CD4-positive, CD25-positive, alpha-beta regulatory T cell (primary cell): ENCODE measurements around the gene EDN2. TPM values are rescaled to one million over a fixed set of nuclear protein-coding genes. Genes with fewer than 3 reads are reported as not detected.
A peak's percentile ranks its signal among the peaks of the same experiment; 100 is the strongest.

Source experiments
- ATAC-seq, 2 donors: fragments of 150-1000 bp; cut with Tn5 transposase; one replicate each; pipeline ENCODE4 v1.10.0; 2021; ENCODE audit warnings: low read depth in 2 of 2, moderate number of reproducible peaks in 2 of 2, moderate library complexity in 1 of 2
- DNase-seq, 3 donors: peaks; one replicate each; pipeline versions ENCODE4 v3.0.0 to v3.0.0-alpha.2; 2012 to 2022; ENCODE audit warnings: mixed read lengths in 1 of 3
- H3K27ac ChIP-seq: one replicate; pipeline ENCODE4 v1.7.0; 2013; ENCODE audit warnings: mild to moderate bottlenecking, low read length; ENCODE audit not compliant: insufficient read depth, poor library complexity, severe bottlenecking
- H3K27me3 ChIP-seq: one replicate; pipeline ENCODE4 v1.7.0; 2013; ENCODE audit warnings: low read length; ENCODE audit not compliant: control insufficient read depth, insufficient read depth
- H3K36me3 ChIP-seq: one replicate; pipeline ENCODE4 v1.7.0; 2013; ENCODE audit warnings: mild to moderate bottlenecking, low read length, moderate library complexity; ENCODE audit not compliant: control insufficient read depth, insufficient read depth
- H3K4me1 ChIP-seq: 2 replicates; pipeline ENCODE4 v1.7.0; 2013; ENCODE audit warnings: mild to moderate bottlenecking, low read length; ENCODE audit not compliant: insufficient read depth, control insufficient read depth, poor library complexity, severe bottlenecking
- H3K4me3 ChIP-seq: one replicate; pipeline ENCODE4 v1.7.0; 2013; ENCODE audit warnings: low read depth, mild to moderate bottlenecking, low read length, moderate library complexity
- H3K9me3 ChIP-seq, 2 experiments: 1 replicate in 1 of 2; 2 replicates in 1 of 2; pipeline ENCODE4 v1.7.0; 2013; ENCODE audit warnings: low read length in 2 of 2, mild to moderate bottlenecking in 1 of 2, moderate library complexity in 1 of 2; ENCODE audit not compliant: control insufficient read depth in 2 of 2
- H3K27ac Mint-ChIP-seq, 3 donors: one replicate each; pipeline ENCODE4 v1.8.0; 2020 to 2022; ENCODE audit warnings: mild to moderate bottlenecking in 3 of 3, mixed read lengths in 3 of 3, moderate library complexity in 2 of 3
- H3K27me3 Mint-ChIP-seq: one replicate; pipeline ENCODE4 v1.8.0; 2022; ENCODE audit warnings: mild to moderate bottlenecking, mixed read lengths
- H3K36me3 Mint-ChIP-seq: one replicate; pipeline ENCODE4 v1.8.0; 2020; ENCODE audit warnings: mixed read lengths
- H3K4me1 Mint-ChIP-seq, 4 donors: one replicate each; pipeline ENCODE4 v1.8.0; 2020 to 2022; ENCODE audit warnings: mixed read lengths in 4 of 4, mild to moderate bottlenecking in 1 of 4
- H3K4me3 Mint-ChIP-seq, 4 donors: one replicate each; pipeline ENCODE4 v1.8.0; 2020 to 2022; ENCODE audit warnings: mild to moderate bottlenecking in 4 of 4, mixed read lengths in 4 of 4, moderate library complexity in 3 of 4
- H3K9me3 Mint-ChIP-seq, 7 donors: one replicate each; pipeline ENCODE4 v1.8.0; 2020 to 2022; ENCODE audit warnings: mixed read lengths in 7 of 7, mild to moderate bottlenecking in 3 of 7, moderate library complexity in 2 of 7
- polyA plus RNA-seq, 4 donors: library from polyadenylated mRNA; unstranded; fragments of 300-500 nt; fragmentation: Illumina TruSeq; gene quantifications; one replicate each; pipeline ENCODE4 v1.2.3, GENCODE V29; 2021
- total RNA-seq: library from RNA; stranded (reverse); gene quantifications from one replicate; pipeline ENCODE4 v1.2.3, GENCODE V29; 2022

The EDN2 gene
- total and polyA plus RNA-seq, 5 donors from 2014 or later, result 0.52 TPM; not detected in 4

DNA sequence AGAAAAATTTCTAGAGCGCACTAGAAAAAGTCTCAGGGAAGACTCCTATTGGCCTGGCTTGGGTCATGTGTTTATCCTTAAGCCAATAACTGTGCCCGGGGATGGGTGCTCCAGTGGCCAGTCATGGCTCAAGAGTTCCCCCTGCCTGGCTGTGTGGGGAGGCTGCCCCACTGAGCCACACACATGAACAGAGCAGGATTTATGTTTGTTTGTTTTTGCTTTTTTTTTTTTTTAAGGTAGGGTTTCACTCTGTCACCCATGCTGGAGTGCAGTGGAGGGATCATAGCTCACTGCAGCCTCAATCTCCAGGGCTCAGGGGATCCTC, 21.8 kb downstream of the EDN2 start:
- H3K27me3 Mint-ChIP-seq, result peaks cover 17% of the 10 kb centered on the region
- no peak for ATAC-seq
- Histone ChIP-seq H3K4me1 (no peaks in the 10 kb centered on the region), H3K27ac (no peak overlapping the region), H3K9me3 (no peaks in the 10 kb centered on the region), H3K36me3 (no peaks in the 10 kb centered on the region), H3K4me3 (no peak overlapping the region), H3K27me3 (no peaks in the 10 kb centered on the region)
- H3K27ac Mint-ChIP-seq, result no peak overlapping the region
- H3K4me1 Mint-ChIP-seq, result no peaks in the 10 kb centered on the region
- H3K4me3 Mint-ChIP-seq, result no peak overlapping the region
- no peaks in the 10 kb centered on the region for H3K9me3 Mint-ChIP-seq
- no peak for DNase-seq
- no peaks in the 10 kb centered on the region for H3K36me3 Mint-ChIP-seq

DNA sequence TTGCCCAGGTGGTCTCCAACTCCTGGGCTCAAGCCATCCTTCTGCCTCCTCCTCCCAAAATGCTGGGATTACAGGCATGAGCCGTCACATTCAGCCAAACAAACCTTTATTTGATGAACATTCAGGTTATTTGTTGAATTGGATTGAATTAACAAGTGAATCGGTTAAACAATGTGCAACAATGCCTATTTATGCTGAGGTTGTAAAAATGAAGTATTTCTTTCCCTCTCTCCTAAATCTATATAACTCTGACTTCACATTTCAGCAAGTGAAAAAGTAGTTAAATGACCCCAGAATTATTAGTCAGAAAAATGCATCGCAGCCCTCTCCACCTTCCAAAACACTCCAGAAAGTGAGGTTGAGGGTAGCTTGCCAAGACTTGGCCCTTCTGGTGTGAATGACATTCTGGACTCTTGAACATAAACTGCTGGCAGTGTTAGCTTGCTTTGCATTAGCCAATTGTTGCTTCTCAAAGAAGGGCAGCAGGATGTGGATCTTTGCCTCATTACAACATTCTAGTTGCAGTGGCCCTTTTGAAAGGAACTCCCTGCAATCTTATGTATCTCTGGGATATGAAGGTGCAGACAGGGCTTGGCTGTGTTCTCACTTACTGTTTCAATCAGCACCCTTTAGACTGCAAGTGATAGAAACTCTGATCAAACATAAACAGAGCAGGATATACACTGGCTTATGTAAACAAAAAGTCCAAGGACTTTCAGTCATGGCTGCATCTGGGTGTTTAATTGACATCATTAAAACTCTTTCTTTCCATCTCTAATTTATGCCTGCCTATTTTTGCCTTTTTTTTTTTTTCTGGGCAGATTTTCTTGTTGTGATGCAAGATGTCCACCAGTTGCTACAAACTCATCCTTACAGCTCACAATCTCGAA, 22.4 kb downstream of the EDN2 start:
- H3K36me3 ChIP-seq, result no peaks in the 10 kb centered on the region
- H3K27ac ChIP-seq, result no peak overlapping the region
- Mint-ChIP-seq H3K27ac (no peak overlapping the region), H3K9me3 (no peaks in the 10 kb centered on the region), H3K36me3 (no peaks in the 10 kb centered on the region), H3K27me3 (peaks cover 17% of the 10 kb centered on the region), H3K4me3 (no peak overlapping the region), H3K4me1 (no peaks in the 10 kb centered on the region)
- no peaks in the 10 kb centered on the region for H3K27me3 ChIP-seq
- no peaks in the 10 kb centered on the region for H3K9me3 ChIP-seq
- ATAC-seq, result no peak
- DNase-seq, result no peak
- no peaks in the 10 kb centered on the region for H3K4me1 ChIP-seq
- H3K4me3 ChIP-seq, result no peak overlapping the region

DNA sequence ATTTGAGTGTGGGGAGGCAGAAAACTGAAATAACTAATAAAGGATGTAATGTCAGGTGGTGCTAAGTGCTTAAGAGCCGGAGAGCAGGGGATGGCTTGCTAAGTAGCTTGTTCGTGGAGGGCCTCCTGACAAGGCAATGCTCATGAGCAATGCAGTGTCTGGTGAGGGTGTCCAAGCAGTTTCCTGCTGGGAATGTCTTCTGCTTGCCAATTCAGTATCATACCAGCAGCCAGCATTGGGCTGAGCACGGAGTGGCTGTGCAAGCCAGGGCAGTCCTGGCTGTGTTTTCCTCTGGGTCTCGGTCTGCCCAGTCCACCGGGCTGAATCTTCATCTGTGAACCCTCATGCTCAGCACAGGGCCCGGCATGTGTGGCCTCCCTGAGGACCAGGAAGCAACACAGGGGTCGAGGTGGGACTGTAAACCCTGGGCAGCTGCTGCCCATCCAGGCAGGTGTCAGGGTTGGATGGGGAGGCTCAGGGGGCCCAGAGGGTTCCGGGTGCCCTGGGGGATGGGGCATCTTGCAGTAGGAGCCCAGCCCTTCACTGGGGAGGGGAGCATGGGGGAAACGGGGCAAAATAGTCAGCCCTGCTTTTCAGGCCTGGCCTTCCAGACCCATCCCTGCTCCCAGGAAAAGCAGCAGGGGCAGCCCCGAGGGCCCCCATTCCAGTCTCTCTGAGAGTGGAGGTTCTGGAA, 27.5 kb downstream of the EDN2 start:
- Histone ChIP-seq H3K9me3 (no peaks in the 10 kb centered on the region), H3K4me1 (no peaks in the 10 kb centered on the region), H3K27ac (no peak overlapping the region), H3K27me3 (no peaks in the 10 kb centered on the region), H3K4me3 (no peak overlapping the region), H3K36me3 (no peaks in the 10 kb centered on the region)
- H3K4me1 Mint-ChIP-seq, result no peaks in the 10 kb centered on the region
- H3K9me3 Mint-ChIP-seq, result peaks cover 0 to 1% (median 0%) of the 10 kb centered on the region in 7 donors
- no peak overlapping the region for H3K27ac Mint-ChIP-seq
- peaks cover 8% of the 10 kb centered on the region for H3K27me3 Mint-ChIP-seq
- H3K4me3 Mint-ChIP-seq, result no peak overlapping the region
- no peak for DNase-seq
- H3K36me3 Mint-ChIP-seq, result no peaks in the 10 kb centered on the region
- no peak for ATAC-seq

DNA sequence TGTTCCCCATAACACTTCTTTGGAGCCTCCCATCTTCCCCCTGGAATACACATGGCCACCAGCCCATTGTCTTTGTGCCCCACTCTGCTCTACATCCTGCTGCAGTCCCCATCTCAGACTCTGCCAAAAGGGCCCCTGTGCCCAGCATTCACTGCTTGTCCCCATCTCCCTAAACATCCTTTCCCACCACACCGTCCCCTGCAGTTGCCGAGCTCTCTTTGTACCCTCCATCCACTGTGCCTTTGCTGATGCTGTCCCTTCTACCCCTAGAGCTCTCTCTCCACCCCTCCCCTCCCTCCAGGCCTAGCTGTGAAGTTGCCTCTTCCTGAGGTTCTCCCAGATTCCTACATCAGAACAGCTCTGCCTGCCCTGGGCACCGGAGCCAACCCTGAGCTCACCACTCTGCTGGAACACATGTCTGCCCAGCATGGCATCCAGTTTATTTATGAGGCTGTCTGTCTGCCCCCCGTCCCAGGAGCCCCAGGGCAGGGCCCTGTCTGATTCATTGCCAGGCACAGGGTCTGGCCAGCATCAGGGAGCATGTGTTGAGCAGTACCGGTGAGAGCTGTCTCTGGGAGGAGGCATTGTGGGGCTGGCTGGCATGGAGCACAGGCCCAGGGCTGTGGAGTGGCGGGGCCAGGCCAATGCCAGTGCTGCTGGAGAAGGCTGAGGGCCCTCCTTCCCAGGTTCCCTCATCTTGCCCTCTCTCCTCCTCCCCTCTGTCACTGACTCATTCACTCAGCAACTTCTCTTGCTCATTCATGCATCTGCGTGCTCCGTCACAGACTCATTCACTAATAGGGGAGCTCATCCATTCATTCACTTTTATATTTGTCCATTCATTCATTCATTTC, 28.8 kb downstream of the EDN2 start:
- no peak for DNase-seq
- no peaks in the 10 kb centered on the region for H3K4me1 Mint-ChIP-seq
- no peak for ATAC-seq
- H3K36me3 Mint-ChIP-seq, result no peaks in the 10 kb centered on the region
- H3K36me3 ChIP-seq, result no peaks in the 10 kb centered on the region
- no peaks in the 10 kb centered on the region for H3K27me3 ChIP-seq
- no peak overlapping the region for H3K27ac ChIP-seq
- no peaks in the 10 kb centered on the region for H3K4me1 ChIP-seq
- no peak overlapping the region for H3K4me3 Mint-ChIP-seq
- no peak overlapping the region for H3K27ac Mint-ChIP-seq
- H3K9me3 Mint-ChIP-seq, result peaks cover 0 to 1% (median 0%) of the 10 kb centered on the region in 7 donors
- H3K9me3 ChIP-seq, result no peaks in the 10 kb centered on the region
- no peak overlapping the region for H3K4me3 ChIP-seq
- H3K27me3 Mint-ChIP-seq, result peaks cover 5% of the 10 kb centered on the region

DNA sequence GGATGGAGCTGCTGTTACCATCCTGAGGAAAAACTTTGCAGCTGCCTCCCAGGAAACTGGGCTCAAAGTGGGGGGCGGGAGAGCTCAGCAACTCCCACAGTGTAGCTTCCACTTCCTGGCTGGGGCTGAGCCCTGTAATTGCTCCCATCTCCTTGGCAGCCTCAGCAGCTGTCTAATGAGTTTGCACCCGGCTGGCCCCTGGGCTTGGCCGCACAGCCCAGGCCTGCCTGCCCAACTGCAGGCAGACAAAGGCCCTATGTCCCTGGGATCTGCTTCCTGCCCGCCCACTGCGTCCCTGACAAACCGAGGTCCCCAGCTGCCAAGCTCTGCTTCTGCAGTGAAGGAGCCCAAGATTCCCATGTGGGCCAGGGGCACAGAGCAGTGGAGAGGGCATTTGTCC, 30.1 kb downstream of the EDN2 start:
- H3K9me3 Mint-ChIP-seq, result peaks cover 0 to 1% (median 0%) of the 10 kb centered on the region in 7 donors
- Histone ChIP-seq H3K27ac (no peak overlapping the region), H3K36me3 (no peaks in the 10 kb centered on the region), H3K4me1 (no peaks in the 10 kb centered on the region), H3K4me3 (no peak overlapping the region), H3K9me3 (no peaks in the 10 kb centered on the region), H3K27me3 (no peaks in the 10 kb centered on the region)
- DNase-seq, result no peak
- no peaks in the 10 kb centered on the region for H3K36me3 Mint-ChIP-seq
- H3K4me1 Mint-ChIP-seq, result no peaks in the 10 kb centered on the region
- ATAC-seq, result no peak
- H3K27ac Mint-ChIP-seq, result no peak overlapping the region
- peaks cover 5% of the 10 kb centered on the region for H3K27me3 Mint-ChIP-seq
- no peak overlapping the region for H3K4me3 Mint-ChIP-seq

DNA sequence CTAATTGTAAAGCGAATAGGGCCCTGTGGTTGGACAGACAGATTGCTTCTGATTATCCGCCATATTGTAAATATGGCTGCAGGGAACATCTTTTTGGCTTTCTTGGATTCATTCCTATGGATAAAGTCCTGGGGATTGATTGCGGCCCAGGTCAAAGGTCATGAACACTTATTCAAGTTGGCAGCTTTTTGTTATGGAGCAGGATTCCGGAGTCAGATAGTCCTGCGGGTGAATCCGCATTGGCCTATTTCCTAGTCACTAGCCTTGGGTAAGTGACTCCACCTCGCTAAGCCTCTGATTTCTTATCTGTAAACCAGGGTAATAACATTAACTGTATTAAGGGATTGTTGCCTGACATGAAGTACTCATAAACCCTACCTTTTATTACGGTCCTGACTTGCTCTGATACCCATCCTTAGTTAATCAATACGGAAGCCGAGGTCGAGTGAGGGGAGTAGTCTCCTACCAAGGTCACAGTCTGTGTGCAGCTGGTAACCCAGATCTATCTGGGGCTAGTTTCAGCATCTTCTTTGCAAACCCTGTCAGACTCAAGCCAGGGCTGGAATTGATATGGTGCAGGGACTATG, 31.7 kb downstream of the EDN2 start:
- no peak overlapping the region for H3K27ac Mint-ChIP-seq
- H3K9me3 Mint-ChIP-seq, result peaks cover 0 to 1% (median 0%) of the 10 kb centered on the region in 7 donors
- Histone ChIP-seq H3K36me3 (no peaks in the 10 kb centered on the region), H3K27ac (no peak overlapping the region), H3K4me1 (no peaks in the 10 kb centered on the region), H3K4me3 (no peak overlapping the region), H3K27me3 (no peaks in the 10 kb centered on the region), H3K9me3 (no peaks in the 10 kb centered on the region)
- no peaks in the 10 kb centered on the region for H3K4me1 Mint-ChIP-seq
- H3K36me3 Mint-ChIP-seq, result no peaks in the 10 kb centered on the region
- DNase-seq (no peak), ATAC-seq (no peak)
- H3K4me3 Mint-ChIP-seq, result no peak overlapping the region
- peaks cover 7% of the 10 kb centered on the region for H3K27me3 Mint-ChIP-seq

DNA sequence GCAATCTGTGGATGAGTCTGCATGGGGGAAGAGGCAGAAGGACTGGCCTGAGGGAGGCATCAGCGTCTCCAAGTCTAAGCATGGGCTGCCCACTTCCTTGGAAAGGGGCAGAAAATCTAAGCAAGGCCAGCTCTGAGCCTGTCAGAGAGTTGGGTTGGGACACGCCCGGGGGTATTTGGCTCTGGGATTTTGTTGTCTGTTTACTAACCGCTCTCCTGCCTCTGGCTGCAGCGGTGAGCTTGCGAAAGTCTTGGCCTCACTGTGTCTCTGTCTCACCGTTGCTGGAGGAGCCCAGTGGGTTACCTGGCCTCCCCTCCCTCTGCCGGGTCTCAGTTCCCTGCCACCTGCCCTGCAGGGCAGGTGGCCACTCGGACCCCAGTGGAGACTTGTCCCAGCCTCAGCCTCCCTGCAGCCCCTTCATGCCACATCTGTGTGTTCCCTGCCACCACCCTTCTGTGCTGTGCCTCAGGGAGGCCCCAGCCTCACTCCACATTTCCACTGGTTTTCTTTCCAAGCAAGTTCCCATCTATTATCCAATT, 33.7 kb downstream of the EDN2 start:
- peak overlapping the region in 1 of 4 donors; percentile 12 for H3K4me3 Mint-ChIP-seq
- H3K4me1 Mint-ChIP-seq, result no peaks in the 10 kb centered on the region
- DNase-seq (no peak), ATAC-seq (no peak)
- H3K27me3 ChIP-seq, result no peaks in the 10 kb centered on the region
- H3K36me3 Mint-ChIP-seq, result no peaks in the 10 kb centered on the region
- no peaks in the 10 kb centered on the region for H3K36me3 ChIP-seq
- no peaks in the 10 kb centered on the region for H3K4me1 ChIP-seq
- no peaks in the 10 kb centered on the region for H3K9me3 Mint-ChIP-seq
- no peak overlapping the region for H3K27ac Mint-ChIP-seq
- H3K27ac ChIP-seq, result no peak overlapping the region
- H3K4me3 ChIP-seq, result no peak overlapping the region
- H3K27me3 Mint-ChIP-seq, result peaks cover 15% of the 10 kb centered on the region
- no peaks in the 10 kb centered on the region for H3K9me3 ChIP-seq
